Right lobe of liver (tissue), 4 donors: Measurements from ENCODE around the gene TBL2.
"Not testable (repeated sequence)": the region's sequence is repeated elsewhere in the genome, so short reads cannot be mapped to it uniquely, and the experiment has no call there.

Experiments used
- POLR2A ChIP-seq: fragments of 450-650 bp; IDR thresholded peaks from one replicate; pipeline ENCODE4 v1.6.1; 2017; ENCODE audit warnings: antibody characterized with exemption, mild to moderate bottlenecking
- TF ChIP-seq, protein P1 (sequence below), 4 donors: fragments of 200-600 bp in 3 of 4; fragments of 450-650 bp in 1 of 4; IDR thresholded peaks; one replicate each; pipeline versions ENCODE4 v1.5.1 to v1.8.0; 2016 to 2022; ENCODE audit warnings: antibody characterized with exemption in 4 of 4, mild to moderate bottlenecking in 2 of 4
- donor health status: DM: no; HTN: no; CAD: no.
- donor health status: DM: no; HTN: no; CAD: no.
- donor health status: DM: no; HTN: yes; CAD: no.

DNA sequence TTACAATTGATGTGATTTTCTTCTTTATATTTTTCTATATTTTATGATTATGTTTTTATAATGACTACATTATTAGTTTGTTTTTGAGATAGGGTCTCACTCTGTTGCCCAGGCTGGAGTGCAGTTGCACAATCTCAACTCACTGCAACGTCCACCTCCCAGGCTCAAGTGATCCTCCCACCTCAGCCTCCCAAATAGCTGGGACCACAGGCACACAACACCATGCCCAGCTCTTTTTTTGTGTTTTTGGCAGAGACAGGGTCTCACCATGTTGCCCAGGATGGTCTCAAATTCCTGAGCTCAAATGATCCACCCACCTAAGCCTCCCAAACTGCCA, 52.3 kb downstream of the TBL2 start:
- TF ChIP-seq, protein P1, sequence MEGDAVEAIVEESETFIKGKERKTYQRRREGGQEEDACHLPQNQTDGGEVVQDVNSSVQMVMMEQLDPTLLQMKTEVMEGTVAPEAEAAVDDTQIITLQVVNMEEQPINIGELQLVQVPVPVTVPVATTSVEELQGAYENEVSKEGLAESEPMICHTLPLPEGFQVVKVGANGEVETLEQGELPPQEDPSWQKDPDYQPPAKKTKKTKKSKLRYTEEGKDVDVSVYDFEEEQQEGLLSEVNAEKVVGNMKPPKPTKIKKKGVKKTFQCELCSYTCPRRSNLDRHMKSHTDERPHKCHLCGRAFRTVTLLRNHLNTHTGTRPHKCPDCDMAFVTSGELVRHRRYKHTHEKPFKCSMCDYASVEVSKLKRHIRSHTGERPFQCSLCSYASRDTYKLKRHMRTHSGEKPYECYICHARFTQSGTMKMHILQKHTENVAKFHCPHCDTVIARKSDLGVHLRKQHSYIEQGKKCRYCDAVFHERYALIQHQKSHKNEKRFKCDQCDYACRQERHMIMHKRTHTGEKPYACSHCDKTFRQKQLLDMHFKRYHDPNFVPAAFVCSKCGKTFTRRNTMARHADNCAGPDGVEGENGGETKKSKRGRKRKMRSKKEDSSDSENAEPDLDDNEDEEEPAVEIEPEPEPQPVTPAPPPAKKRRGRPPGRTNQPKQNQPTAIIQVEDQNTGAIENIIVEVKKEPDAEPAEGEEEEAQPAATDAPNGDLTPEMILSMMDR (IDR thresholded peaks at IDR 0.05) = not testable (repeated sequence)
- not testable (repeated sequence) for TF ChIP-seq POLR2A
